Skin epidermis (tissue), 12 donors: ENCODE results near the gene AOC2.
A peak's percentile ranks its signal among the peaks of the same experiment; 100 is the strongest.

ENCODE experiments used
- H3K27ac ChIP-seq, 21 experiments: fragments of 200-600 bp; sonication (generic) in 11 of 21; one replicate each; pipeline ENCODE4 v1.5.0; 2020; ENCODE audit warnings: mild to moderate bottlenecking in 3 of 21, inconsistent platforms in 2 of 21, moderate library complexity in 2 of 21
- H3K4me3 ChIP-seq, 7 experiments: fragments of 200-600 bp; sonication (generic) in 2 of 7; one replicate each; pipeline ENCODE4 v1.5.0; 2020; ENCODE audit warnings: inconsistent platforms in 2 of 7, mild to moderate bottlenecking in 2 of 7, moderate library complexity in 1 of 7

Gene AOC2, protein sequence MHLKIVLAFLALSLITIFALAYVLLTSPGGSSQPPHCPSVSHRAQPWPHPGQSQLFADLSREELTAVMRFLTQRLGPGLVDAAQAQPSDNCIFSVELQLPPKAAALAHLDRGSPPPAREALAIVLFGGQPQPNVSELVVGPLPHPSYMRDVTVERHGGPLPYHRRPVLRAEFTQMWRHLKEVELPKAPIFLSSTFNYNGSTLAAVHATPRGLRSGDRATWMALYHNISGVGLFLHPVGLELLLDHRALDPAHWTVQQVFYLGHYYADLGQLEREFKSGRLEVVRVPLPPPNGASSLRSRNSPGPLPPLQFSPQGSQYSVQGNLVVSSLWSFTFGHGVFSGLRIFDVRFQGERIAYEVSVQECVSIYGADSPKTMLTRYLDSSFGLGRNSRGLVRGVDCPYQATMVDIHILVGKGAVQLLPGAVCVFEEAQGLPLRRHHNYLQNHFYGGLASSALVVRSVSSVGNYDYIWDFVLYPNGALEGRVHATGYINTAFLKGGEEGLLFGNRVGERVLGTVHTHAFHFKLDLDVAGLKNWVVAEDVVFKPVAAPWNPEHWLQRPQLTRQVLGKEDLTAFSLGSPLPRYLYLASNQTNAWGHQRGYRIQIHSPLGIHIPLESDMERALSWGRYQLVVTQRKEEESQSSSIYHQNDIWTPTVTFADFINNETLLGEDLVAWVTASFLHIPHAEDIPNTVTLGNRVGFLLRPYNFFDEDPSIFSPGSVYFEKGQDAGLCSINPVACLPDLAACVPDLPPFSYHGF

DNA sequence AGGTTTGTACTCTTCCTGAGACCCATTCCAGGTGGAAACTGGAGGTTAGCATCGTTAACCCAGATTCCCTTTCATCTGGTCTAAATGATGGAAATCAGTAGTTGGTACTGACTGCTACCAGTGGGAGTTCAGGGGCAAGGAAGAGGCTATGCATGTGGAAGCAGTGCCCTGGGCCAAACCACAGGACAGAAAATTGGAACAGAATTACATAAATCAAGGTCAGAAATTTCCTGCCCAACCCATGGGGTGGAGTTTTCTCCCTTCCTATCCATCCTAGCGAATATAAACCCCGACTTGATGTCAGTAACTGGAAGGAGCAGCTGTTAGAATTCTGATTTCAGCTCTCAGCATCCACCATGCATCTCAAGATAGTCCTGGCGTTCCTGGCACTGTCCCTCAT, at the start of gene AOC2:
Gene AOC2, plus strand, starts transcription at position 310 of the 400 bp plus-strand sequence. Its CDS starts 47 bp downstream, at position 357.
- peak within 1 kb of the TSS in 3 of 21 experiments; percentile 14 to 24 (median 21) for H3K27ac ChIP-seq

GRCh38 chr17:42795061-42795460, 49.3 kb upstream of the AOC2 start:
- no peak overlapping the region for H3K27ac ChIP-seq
- H3K4me3 ChIP-seq: no peak overlapping the region

More for the DNA sequence above, at the start of gene AOC2:
- H3K4me3 ChIP-seq: no peak within 1 kb of the TSS

DNA sequence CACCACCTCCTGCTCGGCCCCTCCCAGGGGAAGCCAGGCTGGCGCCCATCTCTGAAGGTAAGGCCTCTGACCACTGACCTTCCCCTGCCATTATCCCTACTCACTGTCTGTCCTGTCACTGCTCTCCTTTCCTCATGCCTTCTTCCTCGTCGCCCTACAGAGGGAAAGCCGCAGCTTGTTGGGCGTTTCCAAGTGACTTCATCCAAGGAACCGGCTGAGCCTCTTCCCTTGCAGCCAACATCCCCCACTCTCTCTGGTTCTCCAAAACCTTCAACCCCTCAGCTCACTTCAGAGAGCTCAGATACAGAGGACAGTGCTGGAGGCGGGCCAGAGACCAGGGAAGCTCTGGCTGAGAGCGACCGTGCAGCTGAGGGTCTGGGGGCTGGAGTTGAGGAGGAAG, 48.9 kb upstream of the AOC2 start:
- no peak overlapping the region for H3K4me3 ChIP-seq
- H3K27ac ChIP-seq: no peak overlapping the region

DNA sequence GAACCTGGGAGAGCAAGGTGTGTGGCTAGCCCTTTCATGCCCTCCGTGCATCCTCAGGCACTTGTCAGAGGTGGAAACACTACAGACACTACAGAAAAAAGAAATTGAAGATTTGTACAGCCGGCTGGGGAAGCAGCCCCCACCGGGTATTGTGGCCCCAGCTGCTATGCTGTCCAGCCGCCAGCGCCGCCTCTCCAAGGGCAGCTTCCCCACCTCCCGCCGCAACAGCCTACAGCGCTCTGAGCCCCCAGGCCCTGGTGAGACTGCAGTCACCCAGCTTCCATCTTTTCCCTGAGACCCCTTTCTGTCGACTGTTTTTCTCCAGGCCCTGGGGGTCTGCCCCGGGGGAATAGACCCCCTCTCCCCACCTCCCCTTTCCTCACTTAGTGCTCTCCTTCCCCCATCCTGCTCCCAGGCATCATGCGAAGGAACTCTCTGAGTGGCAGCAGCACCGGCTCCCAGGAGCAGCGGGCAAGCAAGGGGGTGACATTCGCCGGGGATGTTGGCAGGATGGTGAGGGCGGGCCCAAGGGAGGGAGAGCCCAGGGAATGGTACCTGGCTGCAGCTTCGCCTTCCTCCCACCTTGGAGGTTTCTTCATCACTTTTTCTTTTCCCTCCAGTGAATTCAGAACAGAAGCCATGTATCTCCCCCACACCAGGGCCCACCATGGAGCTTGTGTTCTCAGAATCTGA, 48.2 kb upstream of the AOC2 start:
- Histone ChIP-seq H3K27ac (no peak overlapping the region), H3K4me3 (no peak overlapping the region)

GRCh38 chr17:42797067-42798007, 47.0 kb upstream of the AOC2 start:
- peak overlapping the region in 9 of 21 experiments; percentile 65 to 85 (median 79) for H3K27ac ChIP-seq

DNA sequence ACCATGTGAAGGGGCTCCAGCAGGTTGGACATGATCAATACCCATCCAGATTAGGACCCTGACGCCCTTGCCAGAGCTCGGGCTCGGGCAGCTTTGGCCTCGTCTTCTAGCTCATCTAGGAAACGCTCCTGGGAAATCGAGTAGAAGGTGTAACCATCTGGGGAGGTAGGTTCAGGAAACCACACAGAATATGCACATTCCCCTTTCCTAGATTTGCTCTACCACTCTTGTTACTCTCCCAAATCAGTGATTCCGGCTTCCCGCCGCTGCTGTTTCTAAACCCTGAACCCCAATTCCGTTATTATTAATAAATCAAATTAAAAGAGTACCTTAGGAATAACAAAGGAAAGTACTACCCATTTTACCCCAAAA, 46.4 kb upstream of the AOC2 start:
- peak overlapping the region; percentile 35 to 86 (median 79) for H3K27ac ChIP-seq

More at GRCh38 chr17:42797067-42798007, 47.0 kb upstream of the AOC2 start:
- peak overlapping the region; percentile 69 to 93 (median 79) for H3K4me3 ChIP-seq

DNA sequence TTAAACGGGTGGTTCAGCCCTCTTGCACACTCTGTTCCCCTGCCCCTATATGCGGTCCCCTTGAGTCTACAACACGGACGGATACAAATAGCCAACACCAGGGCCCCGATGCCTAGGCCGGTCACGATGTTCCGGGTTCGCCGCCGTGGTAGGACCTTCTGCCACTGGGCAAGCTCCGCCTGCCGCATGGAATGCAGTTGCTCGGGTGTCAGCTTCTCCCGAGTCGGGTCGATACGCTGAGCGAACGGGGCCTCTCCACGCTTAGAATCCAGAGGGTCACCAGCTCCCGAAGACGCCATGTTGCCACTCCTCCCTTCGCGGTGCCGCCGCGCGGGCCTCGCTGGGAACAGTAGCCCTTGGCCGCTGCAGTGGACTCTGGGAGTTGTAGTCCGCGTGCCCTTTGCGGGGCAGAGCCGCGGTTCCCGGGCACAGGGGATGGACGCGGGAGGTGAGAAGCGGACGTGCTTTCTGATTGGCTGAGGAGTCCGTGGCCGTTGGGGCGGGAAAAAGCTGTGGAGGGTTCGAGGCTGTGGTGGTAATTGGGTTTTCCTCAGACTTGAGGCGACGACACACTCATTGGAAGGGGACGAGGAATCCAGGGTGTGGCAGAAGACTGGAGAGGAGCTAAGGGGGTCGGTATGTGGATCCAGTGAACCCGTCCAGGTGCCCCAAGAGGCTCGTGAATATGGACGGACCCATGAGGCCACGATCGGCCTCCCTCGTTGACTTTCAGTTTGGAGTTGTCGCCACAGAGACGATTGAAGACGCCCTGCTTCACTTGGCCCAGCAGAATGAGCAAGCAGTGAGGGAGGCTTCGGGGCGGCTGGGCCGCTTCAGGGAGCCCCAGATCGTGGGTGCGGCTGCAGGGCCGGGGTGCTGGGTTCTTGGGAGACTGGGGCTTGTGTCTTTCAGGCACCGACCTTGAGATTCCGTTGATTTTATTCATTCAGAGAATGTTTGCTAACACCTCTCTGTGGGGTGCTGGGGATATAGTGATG, 45.7 kb upstream of the AOC2 start, which contains the start of the genes CNTD1 and COA3:
Gene CNTD1, plus strand, starts transcription at position 479 of the 998 bp plus-strand sequence. Its CDS starts 207 bp downstream, at position 686.
Gene COA3, minus strand, starts transcription at position 322 of the 998 bp plus-strand sequence. Its CDS starts 23 bp downstream, at position 299.
- H3K27ac ChIP-seq: peak within 1 kb of the TSS; percentile 35 to 86 (median 79)

More for the DNA sequence above, 46.4 kb upstream of the AOC2 start:
- H3K4me3 ChIP-seq: peak overlapping the region; percentile 69 to 93 (median 79)

DNA sequence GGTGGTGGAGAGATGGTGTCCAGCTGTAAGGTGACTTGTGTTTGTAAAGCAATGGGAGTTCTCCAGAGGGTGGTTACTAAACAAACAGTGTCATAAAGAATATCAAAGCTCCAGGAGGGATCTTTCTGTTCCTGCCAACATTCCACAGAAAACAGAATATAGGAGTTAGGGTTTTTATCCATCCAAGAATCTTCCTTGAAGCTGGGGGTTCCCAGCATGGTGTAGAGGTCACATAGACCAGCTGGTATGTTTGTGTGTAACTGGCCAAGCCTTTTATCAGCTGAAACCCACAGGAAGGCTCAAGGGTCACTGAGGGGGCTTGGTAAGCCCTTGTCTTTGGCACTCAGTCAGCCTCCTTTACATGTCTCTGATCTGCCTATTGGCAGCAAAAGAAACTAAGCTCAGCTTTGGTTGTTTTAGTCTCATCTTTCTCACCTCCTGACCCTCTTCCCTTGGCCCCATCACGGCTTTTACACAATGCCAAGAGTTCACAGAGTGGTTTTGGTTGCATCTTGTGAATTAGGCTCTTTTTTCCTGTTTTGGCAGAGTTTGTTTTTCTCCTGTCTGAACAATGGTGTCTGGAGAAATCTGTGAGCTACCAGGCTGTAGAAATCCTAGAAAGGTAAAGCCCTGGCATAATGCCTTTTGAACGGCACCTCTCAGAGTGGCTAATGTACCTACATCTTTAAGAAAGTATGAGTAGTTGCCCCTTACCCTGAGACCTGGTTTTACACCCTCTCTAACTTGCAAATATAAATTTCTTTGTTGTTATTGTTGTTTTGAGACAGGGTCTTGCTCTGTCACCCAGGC, 41.1 kb upstream of the AOC2 start:
- H3K4me3 ChIP-seq: no peak overlapping the region
- H3K27ac ChIP-seq: no peak overlapping the region

More for the DNA sequence above, 45.7 kb upstream of the AOC2 start, which contains the start of the genes CNTD1 and COA3:
- H3K4me3 ChIP-seq: peak within 1 kb of the TSS; percentile 69 to 93 (median 79)

- Histone ChIP-seq H3K4me3 (no peak overlapping the region), H3K27ac (no peak overlapping the region)
Observed at GRCh38 chr17:42804918-42805367, 39.4 kb upstream of the AOC2 start.

- H3K4me3 ChIP-seq: no peak overlapping the region
- H3K27ac ChIP-seq: no peak overlapping the region
Observed at GRCh38 chr17:42806249-42806648, 38.1 kb upstream of the AOC2 start.

GRCh38 chr17:42809250-42809649, 35.1 kb upstream of the AOC2 start:
- H3K4me3 ChIP-seq: no peak overlapping the region
- H3K27ac ChIP-seq: peak overlapping the region in 1 of 21 experiments; percentile 32

DNA sequence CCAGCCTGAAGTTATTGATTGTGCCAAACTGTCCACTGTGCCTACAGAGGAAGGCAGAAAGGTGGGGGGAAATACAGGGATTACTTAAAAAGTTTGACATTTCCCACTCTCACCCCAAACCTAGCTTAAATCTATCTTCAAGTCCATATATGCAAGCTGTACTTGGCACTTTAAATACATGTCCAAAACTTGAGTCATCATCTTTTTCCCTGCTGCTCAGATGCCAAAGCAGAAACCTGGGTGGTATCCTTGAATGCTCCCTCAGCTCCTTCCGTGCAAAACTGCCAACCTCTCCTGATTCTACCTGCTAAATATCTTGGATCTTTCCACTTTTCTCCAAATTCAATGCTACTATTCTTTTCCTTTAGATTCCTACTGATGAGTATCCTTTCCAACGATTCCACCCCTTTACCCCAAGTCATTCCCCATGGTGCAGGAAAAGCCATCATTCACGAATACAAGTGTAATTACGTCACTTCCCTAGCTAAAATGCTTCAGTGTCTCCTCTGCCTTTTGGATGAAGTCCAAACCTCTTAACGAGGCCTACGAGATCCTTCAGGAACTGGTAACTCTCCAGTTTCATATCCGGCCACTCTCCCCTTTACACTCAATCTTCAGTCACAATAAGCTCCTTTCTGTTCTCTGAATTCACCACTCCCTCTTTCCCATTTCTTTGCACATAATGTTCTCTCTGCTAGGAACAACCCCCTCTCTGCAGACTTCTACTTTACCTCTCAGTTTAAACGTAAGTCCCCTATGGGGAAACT, 29.6 kb upstream of the AOC2 start:
- Histone ChIP-seq H3K4me3 (no peak overlapping the region), H3K27ac (no peak overlapping the region)

DNA sequence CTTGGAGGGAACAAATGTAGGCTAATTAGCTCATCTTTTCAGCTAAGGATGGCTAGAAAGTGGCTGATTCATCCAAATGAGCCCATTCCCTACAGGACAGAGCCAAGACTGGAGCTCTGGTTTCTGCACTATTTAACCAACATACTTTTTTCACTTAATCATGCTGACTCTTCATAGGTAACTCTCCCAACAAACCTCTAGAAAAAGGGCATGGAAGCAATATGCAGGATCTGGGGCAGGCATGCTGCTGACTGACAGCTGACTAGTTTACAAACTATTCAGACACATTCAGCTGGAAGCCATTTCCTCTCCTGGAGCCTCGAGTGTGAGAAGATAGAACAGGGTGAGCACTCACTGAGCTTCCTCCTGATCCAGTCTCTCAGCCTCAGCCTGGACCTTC, 26.5 kb upstream of the AOC2 start:
- H3K27ac ChIP-seq: no peak overlapping the region
- no peak overlapping the region for H3K4me3 ChIP-seq

DNA sequence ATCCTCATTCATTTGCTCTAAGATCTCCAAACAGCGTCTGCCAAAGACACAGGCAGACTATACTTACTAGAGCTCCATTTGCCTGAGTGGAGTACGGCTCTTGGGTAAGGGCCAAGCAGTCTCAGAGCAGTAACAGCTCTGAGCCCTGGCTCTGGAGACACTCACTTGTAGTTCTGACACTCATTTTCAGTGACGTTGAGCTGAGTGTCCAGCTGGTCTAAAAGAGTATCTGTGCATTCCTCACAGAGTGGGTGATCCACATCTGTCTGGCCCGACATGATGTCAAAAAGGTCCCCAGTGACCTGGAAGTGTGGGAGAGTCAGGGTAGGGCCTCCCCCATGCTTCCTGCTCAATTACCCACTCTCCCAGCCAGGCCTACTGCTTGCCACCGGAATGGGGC, 26.0 kb upstream of the AOC2 start:
- H3K4me3 ChIP-seq: no peak overlapping the region
- H3K27ac ChIP-seq: no peak overlapping the region

DNA sequence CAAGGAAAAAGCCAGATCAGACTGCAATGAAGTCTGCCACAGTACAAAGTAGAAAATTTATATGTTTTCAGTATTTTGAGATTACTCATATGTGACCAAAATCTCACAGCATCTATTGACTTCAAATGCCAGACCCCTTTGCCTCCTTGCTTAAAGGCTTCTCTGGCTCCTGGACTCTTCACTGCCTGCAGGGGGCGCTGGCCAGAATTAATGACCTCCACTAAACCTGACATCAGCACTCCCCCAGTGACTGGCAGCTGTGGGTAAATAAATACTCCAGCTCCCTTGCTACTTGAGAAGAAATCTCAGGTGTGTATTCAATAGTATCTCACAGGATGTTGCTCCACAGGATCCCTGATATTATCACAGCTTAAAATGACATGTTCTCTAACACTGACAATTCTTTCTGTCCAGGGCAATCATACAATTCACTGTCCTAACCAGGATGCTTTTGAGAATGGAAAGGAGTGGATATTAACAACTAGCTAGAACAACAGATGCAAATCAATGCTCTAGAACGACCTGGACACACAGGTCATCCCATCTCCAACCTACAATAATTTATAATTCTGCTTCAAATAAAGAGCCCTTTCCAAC, 24.3 kb upstream of the AOC2 start:
- Histone ChIP-seq H3K4me3 (no peak overlapping the region), H3K27ac (no peak overlapping the region)

DNA sequence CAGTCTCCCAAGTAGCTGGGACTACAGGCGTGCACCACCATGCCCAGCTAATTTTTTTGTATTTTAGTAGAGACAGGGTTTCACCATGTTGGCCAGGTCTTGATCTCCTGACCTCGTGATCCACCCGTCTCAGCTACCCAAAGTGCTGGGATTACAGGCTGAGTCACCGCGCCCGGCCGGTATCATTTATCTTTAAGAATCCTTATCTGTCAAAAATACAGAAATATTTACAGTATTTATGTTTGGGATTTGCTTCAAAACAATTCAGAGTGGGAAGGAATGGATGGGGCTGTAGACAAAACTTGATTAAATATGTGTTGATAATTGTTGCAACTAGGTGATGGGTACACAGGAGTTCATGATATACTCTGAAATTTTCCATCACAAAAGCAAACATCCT, 23.2 kb upstream of the AOC2 start:
- Histone ChIP-seq H3K4me3 (no peak overlapping the region), H3K27ac (no peak overlapping the region)
